Activated naive CD4-positive, alpha-beta T cell treated with anti-CD3 and anti-CD28 coated beads, Interleukin-2, amount 50 U/mL, for 24 hours (primary cell): Measurements from ENCODE around the gene SLC18A3.

Source experiments
- H3K27ac Mint-ChIP-seq: one replicate; pipeline ENCODE4 v1.8.0; 2021; ENCODE audit warnings: mild to moderate bottlenecking, mixed read lengths
- H3K27me3 Mint-ChIP-seq: one replicate; pipeline ENCODE4 v1.8.0; 2021; ENCODE audit warnings: mixed read lengths
- H3K36me3 Mint-ChIP-seq: one replicate; pipeline ENCODE4 v1.8.0; 2021; ENCODE audit warnings: mixed read lengths
- H3K4me1 Mint-ChIP-seq: one replicate; pipeline ENCODE4 v1.8.0; 2021; ENCODE audit warnings: mixed read lengths
- H3K4me3 Mint-ChIP-seq: one replicate; pipeline ENCODE4 v1.8.0; 2021; ENCODE audit warnings: mild to moderate bottlenecking, mixed read lengths
- H3K9me3 Mint-ChIP-seq: one replicate; pipeline ENCODE4 v1.8.0; 2021; ENCODE audit warnings: mixed read lengths

Gene SLC18A3

GRCh38 chr10:49657606-49658005, 47.5 kb downstream of the SLC18A3 start:
- Mint-ChIP-seq H3K4me1 (no peaks in the 10 kb centered on the region), H3K9me3 (peaks cover 14% of the 10 kb centered on the region), H3K27ac (no peak overlapping the region), H3K36me3 (no peaks in the 10 kb centered on the region), H3K4me3 (no peak overlapping the region), H3K27me3 (peaks cover 3% of the 10 kb centered on the region)

GRCh38 chr10:49661140-49661856, 51.2 kb downstream of the SLC18A3 start:
- no peak overlapping the region for H3K27ac Mint-ChIP-seq
- H3K4me1 Mint-ChIP-seq: no peaks in the 10 kb centered on the region
- no peak overlapping the region for H3K4me3 Mint-ChIP-seq
- H3K9me3 Mint-ChIP-seq: peaks cover 14% of the 10 kb centered on the region
- H3K36me3 Mint-ChIP-seq: no peaks in the 10 kb centered on the region
- no peaks in the 10 kb centered on the region for H3K27me3 Mint-ChIP-seq
